HG03039 (cell line): ENCODE results near the gene TTR.
A peak's percentile ranks its signal among the peaks of the same experiment; 100 is the strongest.

Experiments
- ATAC-seq: cut with Tn5 transposase; IDR thresholded peaks from one replicate; pipeline ENCODE4 v1.9.1; 2021; ENCODE audit warnings: mild to moderate bottlenecking, moderate library complexity; ENCODE audit not compliant: unreplicated experiment

The TTR gene

DNA sequence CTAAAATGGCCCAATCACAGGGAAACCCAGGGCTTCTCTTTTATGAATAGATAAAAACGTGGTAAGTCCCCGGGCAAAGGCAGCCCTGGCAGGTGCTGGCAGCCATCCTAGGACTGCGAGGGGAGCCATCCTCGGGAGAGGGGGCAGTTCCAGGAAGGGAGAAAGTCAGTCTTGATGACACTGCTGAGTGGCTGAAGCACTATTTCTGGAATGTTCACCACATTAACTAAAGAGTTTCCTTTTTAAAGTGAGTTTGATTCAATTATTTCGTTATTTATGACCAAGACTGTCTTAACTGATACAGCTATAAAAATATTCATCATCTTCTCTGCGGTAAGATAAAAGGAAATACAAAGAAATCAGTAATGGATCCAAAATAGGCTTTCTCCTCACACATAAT is 20.4 kb downstream of the TTR start:
- ATAC-seq = no peak

DNA sequence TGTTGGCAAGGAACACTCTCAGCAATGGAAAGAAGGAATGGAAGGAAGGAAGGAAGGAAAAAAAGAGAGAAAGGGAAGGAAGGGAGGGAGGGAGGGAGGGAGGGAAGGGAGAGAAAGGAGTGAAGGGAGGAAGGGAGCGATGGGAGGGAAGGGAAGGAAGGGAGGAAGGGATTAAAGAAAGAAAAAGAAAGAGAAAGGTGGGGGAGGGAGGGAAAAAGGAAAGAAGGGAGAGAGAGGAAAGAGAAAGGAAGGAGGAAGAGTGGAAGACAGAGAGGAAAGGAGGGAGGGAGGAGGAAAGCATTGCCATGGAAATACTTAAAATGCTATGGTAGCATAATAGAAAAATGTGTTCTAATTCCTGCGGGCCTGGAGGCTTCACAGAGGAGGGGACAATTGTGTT is 22.4 kb downstream of the TTR start:
- ATAC-seq = no peak

DNA sequence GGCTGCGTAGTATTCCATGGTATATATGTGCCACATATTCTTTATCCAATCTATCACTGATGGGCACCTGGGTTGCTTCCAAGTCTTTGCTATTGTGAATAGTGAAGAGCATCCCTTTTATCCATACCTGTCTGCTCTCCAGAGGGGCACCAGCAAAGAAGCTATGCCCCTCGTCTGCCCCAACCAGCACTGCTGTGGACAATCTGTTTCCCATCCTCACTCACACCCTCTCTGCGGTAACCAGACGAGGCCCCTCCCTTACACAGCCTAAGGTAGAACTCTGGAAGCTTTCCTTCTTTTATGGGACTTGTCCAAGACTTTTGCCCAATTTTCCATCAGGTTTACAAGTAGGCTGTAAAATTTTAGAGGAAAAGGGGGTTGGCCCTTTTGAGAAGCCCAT is 24.9 kb downstream of the TTR start:
- ATAC-seq = no peak

DNA sequence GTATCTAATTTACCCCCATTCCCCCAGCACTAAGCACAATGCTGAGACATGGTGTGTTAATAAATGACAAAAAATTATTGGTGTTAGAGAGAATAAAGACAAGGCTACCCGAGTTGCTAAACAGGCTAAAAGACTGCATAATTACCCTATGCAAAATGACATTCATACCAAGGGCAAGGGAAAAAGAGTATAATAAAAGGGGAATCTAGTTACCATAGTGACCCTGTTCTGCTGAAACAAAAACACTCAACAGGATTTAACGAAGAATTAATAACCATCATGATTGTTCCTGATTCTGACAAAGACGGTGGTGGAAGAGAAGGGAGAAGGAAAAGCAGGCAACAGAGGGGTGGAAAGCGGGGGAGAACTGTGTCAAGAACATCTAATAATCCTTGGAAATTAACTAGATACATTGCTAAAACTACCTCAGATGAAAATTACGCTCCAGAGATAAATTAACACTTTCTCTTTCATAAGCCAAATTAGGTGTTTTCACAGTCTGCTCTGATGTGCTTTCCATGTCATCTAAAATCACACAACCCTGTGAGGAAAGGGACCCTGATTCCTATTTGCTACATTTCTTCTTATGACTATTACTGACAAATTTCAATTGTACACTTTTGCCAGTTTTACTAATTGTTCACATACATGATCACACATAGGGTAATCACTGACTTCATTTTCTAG is 25.5 kb downstream of the TTR start:
- peak; percentile 52 for ATAC-seq

DNA sequence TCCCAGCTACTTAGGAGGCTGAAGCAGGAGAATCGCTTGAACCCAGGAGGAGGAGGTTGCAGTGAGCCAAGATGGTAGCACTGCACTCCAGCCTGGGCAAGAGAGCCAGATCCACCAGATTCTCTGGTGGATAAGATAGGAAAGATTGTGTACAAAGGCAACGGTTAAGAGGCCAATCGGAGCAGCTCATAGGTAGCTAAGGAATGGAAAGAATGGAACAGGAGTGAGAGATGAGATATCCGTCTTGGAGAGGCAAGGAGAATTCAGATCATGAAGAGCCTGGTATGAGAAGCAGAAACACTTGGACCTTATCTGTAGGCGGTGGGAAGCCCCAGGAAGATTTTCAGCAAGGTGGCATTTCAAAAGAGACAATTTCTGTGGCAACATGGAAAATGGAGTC is 27.1 kb downstream of the TTR start:
- ATAC-seq = no peak

DNA sequence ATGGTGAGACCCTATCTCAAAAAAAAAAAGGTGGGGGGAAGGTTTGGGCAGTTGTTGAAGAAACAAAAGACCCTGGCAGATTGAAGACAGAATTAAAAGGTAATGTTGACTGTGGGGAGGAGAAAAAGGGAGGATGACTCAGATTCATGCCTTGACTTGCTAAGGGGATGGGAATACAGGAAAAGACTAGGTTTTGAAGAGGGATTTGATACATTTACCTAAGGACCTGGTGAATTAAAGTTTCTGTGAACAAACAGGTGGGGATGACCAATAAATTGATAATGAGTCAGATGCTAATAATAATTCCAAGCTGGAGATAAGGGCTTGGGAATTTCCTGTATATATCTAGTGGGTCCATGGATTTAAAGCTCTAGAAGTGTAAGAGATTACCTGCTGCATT is 27.6 kb downstream of the TTR start:
- no peak for ATAC-seq

DNA sequence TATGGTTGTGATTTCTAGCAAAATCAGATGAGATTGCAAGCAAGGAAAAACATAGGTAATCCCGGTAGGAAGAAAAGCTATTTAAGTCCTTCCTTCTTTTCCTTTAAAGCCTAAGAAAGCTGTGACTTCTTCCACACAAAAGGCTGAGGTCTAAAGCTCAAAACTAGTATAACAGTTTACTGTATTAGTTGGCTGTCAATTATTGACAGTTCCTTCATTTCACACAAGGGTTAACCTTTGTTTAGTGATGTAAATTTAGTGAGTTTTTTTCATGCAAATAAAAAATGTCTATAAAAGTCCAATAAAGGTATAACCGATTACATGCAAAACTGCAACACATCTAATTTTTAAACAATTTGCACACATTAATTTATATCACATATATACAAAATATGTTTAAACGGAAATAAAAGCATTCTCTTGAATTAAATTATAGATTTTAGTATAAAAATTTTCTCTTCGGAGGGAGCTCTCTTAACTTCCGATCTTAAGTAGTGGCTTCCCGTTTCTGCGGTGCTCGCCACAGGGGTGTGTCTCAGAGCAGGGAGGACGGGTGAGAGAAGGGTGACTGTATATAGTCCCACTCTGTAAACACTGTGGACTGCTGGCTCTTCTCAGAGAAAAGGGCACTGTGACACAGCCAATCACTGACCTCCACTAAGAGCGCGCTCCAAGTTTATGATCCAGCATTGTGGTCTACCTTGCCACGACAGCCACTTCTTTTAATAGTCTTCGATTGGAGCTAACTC is 33.4 kb downstream of the TTR start:
- ATAC-seq = no peak

DNA sequence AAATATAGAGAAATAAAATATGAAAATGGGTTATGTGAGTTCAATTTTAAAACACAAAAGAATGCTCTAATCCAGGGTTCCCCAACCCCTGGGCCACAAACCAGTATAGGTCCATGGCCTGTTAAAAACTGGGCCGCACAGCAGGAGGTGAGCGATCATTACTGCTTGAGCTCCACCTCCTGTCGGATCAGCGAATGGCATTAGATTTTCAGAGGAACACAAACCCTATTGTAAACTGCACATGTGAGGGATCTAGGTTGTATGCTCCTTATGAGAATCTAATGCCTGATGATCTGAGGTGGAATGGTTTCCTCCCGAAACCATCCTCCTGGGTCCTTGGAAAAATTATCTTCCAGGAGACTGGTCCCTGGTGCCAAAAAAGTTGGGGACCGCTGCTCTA is 34.7 kb downstream of the TTR start:
- ATAC-seq = no peak

DNA sequence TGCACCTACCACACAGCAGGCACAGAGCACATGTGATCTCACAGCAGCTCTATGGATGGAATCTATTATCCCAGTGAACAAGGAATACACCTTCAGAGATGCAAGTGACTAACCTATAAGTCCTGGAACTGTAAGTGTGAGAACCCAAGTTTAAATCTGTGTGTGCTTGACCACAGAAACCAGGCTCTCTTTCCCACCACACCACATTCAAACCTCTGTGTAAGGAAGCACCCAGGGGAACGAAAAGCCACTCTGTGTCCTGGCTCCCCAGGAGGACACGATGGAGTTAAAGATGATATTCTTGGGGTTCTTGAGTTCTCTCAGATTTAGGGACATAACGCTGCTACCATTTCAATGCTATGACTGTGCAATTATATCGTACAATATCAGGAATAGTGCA is 38.9 kb downstream of the TTR start:
- ATAC-seq = no peak

DNA sequence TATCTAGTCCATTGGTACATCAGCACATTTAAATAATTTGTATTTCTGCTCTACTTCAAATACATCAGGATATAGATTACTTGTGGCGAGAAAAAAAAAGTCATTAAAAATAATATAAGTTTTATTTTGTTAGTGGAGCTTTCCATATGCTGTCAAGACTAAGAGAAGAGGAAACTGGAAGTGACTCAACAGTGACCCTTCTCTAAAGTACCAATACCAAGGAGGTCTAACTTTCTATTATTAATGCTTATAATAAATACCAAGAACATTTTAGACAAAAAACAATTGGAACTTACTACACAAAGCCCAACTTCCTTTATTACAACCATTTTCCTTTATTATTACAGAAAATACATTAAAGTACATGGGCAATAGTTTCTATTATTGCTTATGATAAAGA is 39.8 kb downstream of the TTR start:
- no peak for ATAC-seq

DNA sequence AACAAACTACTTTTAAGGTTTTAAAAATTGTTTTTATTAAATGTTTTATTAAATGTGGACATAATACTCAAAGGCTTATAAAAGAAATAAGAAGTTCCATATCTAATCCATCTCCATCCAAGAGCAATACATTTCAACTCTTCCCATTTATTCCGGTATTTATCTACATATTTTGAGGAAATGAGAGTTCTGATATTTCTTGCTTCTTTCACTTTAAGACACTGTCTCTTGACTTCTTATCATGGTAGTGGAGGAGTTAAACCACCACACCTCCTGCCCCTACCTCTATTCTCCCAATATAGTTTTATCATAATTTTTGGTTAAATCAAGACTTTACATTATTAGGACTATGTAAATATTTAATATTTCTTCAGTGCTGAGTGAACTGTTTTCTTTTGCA is 40.7 kb downstream of the TTR start:
- no peak for ATAC-seq

DNA sequence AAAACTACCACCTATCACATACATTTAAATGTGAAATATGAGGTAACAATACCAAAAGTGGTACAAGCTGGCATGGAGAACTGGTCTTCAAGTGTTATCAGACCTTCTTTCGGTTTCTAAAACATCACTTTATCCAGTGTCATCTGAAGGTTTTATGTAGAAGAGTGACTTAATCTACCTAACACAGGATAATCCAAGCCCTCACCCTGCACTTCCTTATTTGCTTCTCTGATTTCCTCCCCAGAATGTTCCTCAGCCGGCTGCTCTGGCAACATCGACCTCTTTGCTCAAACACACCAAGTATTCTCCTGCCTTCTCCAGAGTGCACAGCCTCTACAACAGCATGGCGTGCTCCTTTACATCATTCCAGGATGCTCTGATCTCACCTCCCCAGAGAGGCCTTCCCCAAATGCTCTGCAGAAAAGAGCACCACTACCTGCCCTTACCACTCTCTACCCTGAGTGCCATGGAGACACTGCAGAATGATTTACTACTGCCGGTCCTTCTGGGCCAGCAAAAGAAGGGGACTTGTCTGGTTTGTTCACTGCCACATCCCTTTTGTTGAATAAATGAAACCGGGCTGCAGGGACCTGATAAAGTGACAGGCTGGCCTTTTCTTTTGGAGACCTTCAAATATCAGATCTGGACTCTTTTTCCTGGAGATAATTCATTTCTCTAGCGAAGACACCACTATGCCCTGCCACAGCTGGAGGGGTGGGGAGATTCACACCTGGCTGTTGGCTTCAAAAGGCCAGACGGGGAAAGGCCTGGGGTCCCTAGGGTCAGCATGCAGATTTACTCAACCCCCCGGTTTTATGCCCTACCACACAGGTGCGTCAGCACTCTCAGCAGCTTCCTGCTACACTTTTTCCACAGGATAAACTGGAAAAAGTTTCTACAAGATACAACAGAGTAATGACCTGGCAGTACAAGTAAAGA is 42.0 kb downstream of the TTR start:
- peak; percentile 3 for ATAC-seq

DNA sequence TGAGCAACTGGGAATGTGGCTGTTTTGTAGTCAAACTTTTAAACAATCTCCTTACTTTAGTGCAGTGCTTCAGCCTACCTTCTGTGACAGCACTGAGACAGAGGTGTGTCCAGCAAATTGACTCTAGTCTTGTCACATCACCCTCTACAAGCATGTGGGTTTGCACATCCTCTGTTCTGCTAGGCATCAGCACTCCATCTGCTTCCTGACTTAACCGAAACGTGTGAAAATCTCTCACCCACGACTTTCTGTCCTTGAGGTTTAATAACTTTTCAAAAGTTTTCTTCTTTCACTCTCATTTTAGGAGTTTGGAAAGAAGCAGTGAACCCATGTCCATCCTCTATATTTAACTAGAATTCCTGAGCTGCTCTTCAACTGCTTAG is 42.6 kb downstream of the TTR start:
- peak; percentile 96 for ATAC-seq

DNA sequence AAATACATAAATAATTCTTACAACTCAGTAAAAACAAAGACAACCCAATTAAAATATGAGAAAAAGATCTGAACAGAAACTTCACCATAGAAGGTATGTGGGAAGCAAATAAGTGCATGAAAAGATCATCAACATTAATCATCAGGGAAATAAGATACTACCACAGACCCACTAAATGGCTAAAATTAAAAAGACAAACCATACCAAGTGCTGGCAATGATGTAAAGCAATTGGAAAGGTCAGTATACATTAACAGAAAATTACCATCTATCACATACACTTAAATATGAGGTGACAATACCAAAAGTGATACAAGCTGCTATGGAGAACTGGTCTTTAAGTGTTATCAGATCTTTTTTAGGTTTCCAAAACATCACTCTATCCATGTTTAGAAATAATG is 44.7 kb downstream of the TTR start:
- ATAC-seq = no peak

DNA sequence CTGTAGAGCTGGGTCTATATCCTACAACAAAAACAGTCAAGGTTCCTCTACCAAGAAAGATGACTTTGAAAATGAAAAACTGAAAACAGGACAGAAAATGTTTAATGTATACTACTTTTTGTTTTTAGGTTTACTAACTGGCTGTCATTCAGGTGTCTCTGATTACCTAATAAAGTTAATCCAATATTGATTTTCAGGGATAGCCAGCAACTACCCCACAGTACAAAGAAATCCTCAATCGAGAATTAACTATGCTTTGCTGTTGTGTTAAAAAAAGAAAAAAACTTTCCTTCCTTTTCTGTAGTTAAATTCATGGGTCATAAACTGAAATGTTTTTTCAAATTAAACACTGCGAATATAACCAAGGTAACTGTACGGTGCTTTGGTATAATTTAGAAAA is 45.8 kb downstream of the TTR start:
- ATAC-seq = no peak

DNA sequence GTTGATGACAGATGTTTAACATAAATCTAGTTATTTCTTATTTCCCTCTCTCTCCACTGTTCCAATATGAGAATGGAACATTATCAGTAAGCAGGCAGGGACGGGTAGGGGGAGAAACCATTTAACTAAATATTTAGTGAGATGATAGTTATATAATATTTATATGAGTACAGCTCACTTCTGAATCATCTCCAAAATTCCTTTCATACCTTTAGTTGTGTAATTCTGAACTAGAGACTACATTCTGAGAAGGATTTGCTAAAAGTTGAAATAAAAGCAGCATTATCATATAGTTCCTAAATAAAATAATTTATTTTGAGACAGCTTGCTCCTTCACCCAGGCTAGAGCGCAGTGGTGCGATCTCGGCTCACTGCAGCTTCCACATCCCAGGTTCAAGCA is 51.3 kb downstream of the TTR start:
- no peak for ATAC-seq

DNA sequence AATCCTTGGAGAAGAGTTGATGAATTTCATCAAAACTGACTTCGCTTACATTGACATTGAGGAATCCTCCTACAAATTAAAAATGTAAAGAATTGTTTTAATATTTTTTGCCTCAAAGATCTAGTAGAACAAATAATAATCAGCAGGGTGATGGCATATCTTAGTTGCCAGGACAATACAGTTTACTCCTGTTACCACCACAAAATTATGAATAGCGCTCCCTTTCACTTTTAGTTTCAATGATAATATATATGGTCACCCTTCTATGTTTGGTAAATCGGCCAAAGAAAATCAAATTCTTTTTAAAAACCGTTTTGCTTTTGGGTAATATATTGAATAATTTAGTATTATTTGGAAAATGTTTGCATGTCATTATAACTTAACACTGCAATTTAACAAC is 53.7 kb downstream of the TTR start:
- no peak for ATAC-seq

DNA sequence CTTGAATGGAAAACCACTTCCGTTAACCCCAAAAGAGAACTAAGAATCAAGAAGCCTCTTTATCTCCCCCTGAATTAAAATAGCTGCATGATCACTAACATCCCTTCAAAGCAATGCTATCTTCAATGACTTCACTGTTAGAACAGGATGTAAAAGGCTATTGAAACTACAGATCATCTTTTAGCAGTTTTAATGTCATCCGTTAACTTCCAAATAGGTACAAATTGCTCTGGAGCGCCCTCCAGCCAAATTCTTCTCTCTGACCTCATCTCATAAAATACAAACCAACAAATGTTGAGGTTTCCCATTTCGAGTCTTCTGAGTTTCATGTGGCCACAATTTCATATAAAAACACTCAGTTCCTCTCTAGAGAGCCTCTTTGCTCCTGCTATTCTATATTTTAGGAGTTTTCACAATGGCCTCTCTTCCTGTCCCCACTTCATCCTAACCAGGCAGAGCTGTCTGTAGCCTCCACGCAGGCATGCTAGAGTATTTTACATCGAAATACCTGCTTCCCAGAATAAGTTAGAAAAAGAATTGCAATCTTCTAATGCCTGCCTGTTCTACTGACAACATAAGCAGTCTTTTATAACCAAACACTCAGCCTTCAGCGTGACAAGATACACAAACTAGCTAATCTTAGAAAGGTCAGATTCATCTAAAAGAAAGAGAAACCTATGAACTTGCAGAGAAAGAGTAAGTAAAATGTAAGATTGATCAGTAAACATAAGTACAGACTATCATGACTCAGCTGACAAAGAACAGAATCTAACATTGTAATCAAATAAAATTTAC is 54.9 kb downstream of the TTR start:
- no peak for ATAC-seq

DNA sequence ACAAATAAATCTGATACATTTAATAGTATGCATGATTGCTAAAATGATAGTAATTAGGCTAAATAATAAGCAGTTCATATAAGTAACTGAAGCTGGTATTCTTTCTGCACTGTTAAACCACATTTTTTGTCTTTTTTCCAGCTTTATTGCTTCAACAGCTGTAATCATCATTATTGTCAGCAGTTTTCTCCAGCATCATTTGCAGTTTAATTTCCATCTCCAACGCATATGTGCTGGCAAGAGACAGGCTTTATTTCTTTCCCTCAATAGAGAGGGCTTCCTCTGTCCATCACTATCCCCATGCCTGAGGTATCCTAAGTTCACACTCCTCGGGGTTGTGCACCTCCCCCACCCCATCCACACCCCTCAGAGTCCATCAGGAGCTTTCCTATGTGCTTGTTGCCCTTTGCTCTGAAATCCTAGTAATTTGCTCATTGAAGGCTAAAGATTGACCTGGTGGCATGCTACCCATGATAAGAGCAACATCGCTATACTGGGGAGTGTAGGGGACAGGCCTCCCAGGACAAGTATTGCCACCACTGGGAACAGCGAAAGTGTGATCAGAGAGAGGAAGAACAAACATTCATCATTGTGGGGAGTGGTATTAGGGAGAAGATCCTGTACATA is 55.6 kb downstream of the TTR start:
- no peak for ATAC-seq
